Articular chondrocyte of knee joint (primary cell): ENCODE data around the gene ABCG1. TPM values are rescaled to one million over a fixed set of nuclear protein-coding genes. Genes with fewer than 3 reads are reported as not detected.

Source experiments
- small RNA-seq: library from RNA; depleted of rRNA; stranded (forward); fragments of <200 nt; gene quantifications from one replicate; pipeline ENCODE3, GENCODE V24; 2012
- total RNA-seq: library from RNA; depleted of rRNA; stranded (reverse); fragments of >200 nt; gene quantifications from 2 replicates; pipeline ENCODE4 v1.2.3, GENCODE V29; 2012

The ABCG1 gene
- 0.11 TPM in 1 of 2 replicates, not detected in the other for total RNA-seq

DNA sequence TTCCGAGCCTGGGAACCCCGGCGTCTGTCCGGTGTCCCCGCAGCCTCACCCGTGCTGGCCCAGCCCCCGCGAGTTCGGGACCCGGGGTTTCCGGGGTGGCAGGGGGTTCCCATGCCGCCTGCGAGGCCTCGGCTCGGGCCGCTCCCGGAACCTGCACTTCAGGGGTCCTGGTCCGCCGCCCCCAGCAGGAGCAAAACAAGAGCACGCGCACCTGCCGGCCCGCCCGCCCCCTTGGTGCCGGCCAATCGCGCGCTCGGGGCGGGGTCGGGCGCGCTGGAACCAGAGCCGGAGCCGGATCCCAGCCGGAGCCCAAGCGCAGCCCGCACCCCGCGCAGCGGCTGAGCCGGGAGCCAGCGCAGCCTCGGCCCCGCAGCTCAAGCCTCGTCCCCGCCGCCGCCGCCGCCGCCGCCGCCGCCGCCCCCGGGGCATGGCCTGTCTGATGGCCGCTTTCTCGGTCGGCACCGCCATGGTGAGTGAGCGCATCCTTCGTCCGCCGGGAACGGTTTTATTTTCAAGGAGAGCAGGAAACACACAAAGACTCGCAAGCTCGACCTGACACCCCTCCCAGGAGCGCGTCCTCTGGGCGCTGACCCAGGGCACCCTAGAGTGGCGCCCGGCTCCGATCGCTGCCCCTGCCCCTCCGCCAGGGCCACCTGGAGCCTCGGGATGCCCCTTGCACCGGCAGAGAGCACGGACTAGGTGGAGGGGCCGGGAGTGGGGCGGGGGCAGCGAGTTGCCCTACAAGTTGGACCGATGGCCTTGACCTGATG, at the start of gene ABCG1:
ABCG1 (plus strand) TSS at position 305 of the 770 bp plus-strand sequence; CDS start at position 428, 123 bp downstream.

DNA sequence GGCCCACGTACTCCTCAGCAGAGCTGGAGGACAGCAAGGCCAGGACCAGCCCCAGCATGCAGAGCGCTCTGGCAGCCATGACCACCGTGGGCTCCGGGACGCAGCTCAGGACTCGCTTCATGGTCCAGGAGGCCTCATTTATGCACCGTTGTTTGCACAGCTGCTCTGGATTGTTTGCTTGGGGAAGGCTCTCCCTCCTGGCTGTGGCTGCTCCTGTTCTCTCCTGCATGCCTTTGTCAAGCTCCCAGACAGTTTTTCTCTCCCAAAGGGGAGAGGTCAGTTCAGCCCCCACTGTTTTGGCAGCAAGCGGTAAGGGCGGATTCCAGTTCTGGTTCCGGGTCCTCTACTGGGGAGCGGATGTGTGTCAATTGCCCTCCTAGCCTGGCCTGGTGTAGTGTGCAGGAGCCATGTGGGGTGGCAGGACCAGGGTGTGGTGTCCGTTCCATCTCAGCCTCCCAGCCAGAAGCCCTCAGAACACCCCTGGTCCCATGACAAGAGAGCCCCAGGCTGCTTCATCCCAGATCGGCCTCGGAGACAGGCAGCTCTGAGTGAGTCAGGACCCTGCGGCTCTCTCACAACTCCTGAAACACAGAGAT, 96.5 kb downstream of the ABCG1 start, which contains the start of gene TFF3:
TFF3 (minus strand) TSS at position 114 of the 596 bp plus-strand sequence; CDS start at position 79, 35 bp downstream.

Small RNA genes lying within 50 kb of the gene (small RNA-seq; reads per million reads assigned to genes)
- gene RNA5SP492, result not detected

Other genes starting within 250 kb of the ABCG1 start
- gene ZBTB21, start 208.8 kb upstream of the ABCG1 start, total RNA-seq, result 15.0 and 15.6 TPM in 2 replicates
- gene UMODL1, start 147.8 kb upstream of the ABCG1 start, total RNA-seq, result under 0.01 TPM in 2 replicates
- not detected in 2 replicates for gene TFF3, start 96.3 kb downstream of the ABCG1 start, total RNA-seq
- gene TFF2, start 131.9 kb downstream of the ABCG1 start, total RNA-seq, result not detected in 2 replicates
- gene TFF1, start 147.4 kb downstream of the ABCG1 start, total RNA-seq, result 0.65 TPM in 1 of 2 replicates, not detected in the other
- not detected in 2 replicates for gene TMPRSS3, start 176.9 kb downstream of the ABCG1 start, total RNA-seq
- gene UBASH3A, start 184.8 kb downstream of the ABCG1 start, total RNA-seq, result not detected in 2 replicates